ENCODE data around the gene HIP1.
"Not testable (repeated sequence)": the region's sequence is repeated elsewhere in the genome, so short reads cannot be mapped to it uniquely, and the experiment has no call there.

HIP1 gene

DNA sequence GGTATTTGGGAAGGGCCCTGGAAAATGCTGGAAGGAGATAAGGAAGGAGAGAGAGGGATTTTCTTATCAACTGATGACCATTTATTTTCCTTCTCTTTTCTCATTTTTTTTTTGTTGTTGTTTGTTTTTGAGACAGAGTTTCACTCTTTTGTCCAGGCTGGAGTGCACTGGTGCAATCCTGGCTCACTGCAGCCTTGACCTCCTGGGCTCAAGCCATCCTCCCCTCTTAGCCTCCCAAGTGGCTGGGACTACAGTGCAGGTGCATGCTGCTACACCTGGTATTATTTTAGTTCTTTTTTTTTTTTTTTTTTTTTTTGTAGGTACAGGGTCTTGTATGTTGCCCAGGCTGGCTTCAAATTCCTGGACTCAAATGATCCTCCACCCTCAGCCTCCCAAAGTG lies 52.2 kb downstream of the HIP1 start:
- H3K4me3 ChIP-seq (IDR thresholded peaks at IDR 0.05; ENCODE audit: insufficient read depth, low read depth, low read length), result no peak overlapping the region

DNA sequence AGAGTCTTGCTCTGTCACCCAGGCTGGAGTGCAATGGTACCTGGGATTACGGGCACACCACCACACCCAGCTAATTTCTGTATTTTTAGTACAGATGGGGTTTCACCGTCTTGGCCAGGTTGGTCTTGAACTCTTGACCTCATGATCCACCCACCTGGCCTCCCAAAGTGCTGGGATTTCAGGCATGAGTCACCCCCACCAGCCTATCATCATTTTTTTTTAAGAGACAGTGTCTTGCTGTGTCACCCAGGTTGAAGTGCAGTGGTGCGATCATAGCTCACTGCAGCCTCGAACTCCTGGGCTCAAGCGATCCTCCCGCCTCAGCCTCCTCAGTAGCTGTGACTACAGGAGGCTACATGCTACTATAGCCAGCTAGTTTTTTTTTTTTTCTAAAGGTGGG lies 56.7 kb downstream of the HIP1 start:
- H2AFZ ChIP-seq (ENCODE audit: low read depth); H3K27me3 ChIP-seq (ENCODE audit: insufficient read depth, low read depth); H3K27ac ChIP-seq; H3K9ac ChIP-seq; H3K4me3 ChIP-seq (IDR thresholded peaks at IDR 0.05; ENCODE audit: insufficient read depth, low read depth, low read length); H3K36me3 ChIP-seq (ENCODE audit: insufficient read depth); H3K79me2 ChIP-seq (ENCODE audit: insufficient read depth, low read depth); H3K4me2 ChIP-seq; H3K4me1 ChIP-seq (ENCODE audit: low read depth, poor library complexity, severe bottlenecking); H4K20me1 ChIP-seq (ENCODE audit: insufficient read depth): not testable (repeated sequence)

More for the DNA sequence above, 52.2 kb downstream of the HIP1 start:
- Histone ChIP-seq H3K36me3 (ENCODE audit: insufficient read depth) (no peaks in the 10 kb centered on the region), H3K4me1 (ENCODE audit: low read depth, poor library complexity, severe bottlenecking) (no peaks in the 10 kb centered on the region), H3K4me2 (no peak overlapping the region), H3K27ac (no peak overlapping the region), H3K79me2 (ENCODE audit: insufficient read depth, low read depth) (no peaks in the 10 kb centered on the region), H2AFZ (ENCODE audit: low read depth) (no peak overlapping the region), H3K9ac (no peak overlapping the region), H4K20me1 (ENCODE audit: insufficient read depth) (no peaks in the 10 kb centered on the region), H3K27me3 (ENCODE audit: insufficient read depth, low read depth) (no peaks in the 10 kb centered on the region)
- TF ChIP-seq, protein P1, sequence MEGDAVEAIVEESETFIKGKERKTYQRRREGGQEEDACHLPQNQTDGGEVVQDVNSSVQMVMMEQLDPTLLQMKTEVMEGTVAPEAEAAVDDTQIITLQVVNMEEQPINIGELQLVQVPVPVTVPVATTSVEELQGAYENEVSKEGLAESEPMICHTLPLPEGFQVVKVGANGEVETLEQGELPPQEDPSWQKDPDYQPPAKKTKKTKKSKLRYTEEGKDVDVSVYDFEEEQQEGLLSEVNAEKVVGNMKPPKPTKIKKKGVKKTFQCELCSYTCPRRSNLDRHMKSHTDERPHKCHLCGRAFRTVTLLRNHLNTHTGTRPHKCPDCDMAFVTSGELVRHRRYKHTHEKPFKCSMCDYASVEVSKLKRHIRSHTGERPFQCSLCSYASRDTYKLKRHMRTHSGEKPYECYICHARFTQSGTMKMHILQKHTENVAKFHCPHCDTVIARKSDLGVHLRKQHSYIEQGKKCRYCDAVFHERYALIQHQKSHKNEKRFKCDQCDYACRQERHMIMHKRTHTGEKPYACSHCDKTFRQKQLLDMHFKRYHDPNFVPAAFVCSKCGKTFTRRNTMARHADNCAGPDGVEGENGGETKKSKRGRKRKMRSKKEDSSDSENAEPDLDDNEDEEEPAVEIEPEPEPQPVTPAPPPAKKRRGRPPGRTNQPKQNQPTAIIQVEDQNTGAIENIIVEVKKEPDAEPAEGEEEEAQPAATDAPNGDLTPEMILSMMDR (conservative IDR thresholded peaks at IDR 0.05; ENCODE audit: low read depth, low read length), result no peak

DNA sequence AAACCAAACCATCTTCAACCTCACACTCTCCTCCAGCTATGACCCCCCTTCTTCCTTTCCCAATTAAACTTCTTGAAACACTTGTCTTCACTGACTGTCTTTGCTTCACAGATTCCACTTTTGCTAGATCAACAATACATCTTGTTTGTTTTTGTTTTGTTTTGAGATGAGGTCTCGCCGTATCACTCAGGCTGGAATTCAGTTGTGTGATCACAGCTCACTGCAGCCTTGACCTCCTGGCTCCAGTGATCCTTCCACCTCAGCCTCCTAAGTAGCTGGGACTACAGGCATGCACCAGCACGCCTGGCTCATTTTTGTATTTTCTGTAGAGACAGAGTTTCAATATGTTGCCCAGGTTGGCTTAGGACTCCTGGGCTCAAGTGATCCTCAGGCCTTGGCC lies 59.7 kb downstream of the HIP1 start:
- no peaks in the 10 kb centered on the region for H3K27me3 ChIP-seq (ENCODE audit: insufficient read depth, low read depth)
- no peaks in the 10 kb centered on the region for H3K4me1 ChIP-seq (ENCODE audit: low read depth, poor library complexity, severe bottlenecking)
- H3K4me3 ChIP-seq (IDR thresholded peaks at IDR 0.05; ENCODE audit: insufficient read depth, low read depth, low read length), result no peak overlapping the region
- H4K20me1 ChIP-seq (ENCODE audit: insufficient read depth), result no peaks in the 10 kb centered on the region
- no peak overlapping the region for H3K27ac ChIP-seq
- H3K9ac ChIP-seq, result no peak overlapping the region
- H3K4me2 ChIP-seq, result no peak overlapping the region
- TF ChIP-seq, protein P1 (conservative IDR thresholded peaks at IDR 0.05; ENCODE audit: low read depth, low read length), result no peak
- no peaks in the 10 kb centered on the region for H3K79me2 ChIP-seq (ENCODE audit: insufficient read depth, low read depth)
- H3K36me3 ChIP-seq (ENCODE audit: insufficient read depth), result no peaks in the 10 kb centered on the region
- H2AFZ ChIP-seq (ENCODE audit: low read depth), result no peak overlapping the region

DNA sequence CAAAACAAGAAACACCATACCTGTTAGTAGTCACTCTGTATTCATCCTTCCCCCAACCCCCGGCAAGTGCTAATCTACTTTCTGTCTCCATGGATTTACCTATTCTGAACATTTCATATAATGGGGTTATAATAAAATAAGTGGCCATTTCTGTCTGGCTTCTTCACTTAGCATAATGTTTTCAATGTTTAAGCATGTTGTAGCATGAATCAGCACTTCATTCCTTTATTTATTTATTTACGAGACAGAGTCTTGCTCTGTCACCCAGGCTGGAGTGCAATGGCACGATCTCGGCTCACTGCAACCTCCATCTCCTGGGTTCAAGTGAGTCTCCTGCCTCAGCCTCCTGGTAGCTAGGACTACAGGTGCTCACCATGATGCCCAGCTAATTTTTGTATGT lies 69.2 kb downstream of the HIP1 start:
- H2AFZ ChIP-seq (ENCODE audit: low read depth), result no peak overlapping the region
- H3K27ac ChIP-seq, result no peak overlapping the region
- H4K20me1 ChIP-seq (ENCODE audit: insufficient read depth), result no peaks in the 10 kb centered on the region
- no peaks in the 10 kb centered on the region for H3K79me2 ChIP-seq (ENCODE audit: insufficient read depth, low read depth)
- H3K4me2 ChIP-seq, result no peak overlapping the region
- H3K9ac ChIP-seq, result no peak overlapping the region
- no peak overlapping the region for H3K4me3 ChIP-seq (IDR thresholded peaks at IDR 0.05; ENCODE audit: insufficient read depth, low read depth, low read length)
- TF ChIP-seq, protein P1 (conservative IDR thresholded peaks at IDR 0.05; ENCODE audit: low read depth, low read length), result no peak
- no peaks in the 10 kb centered on the region for H3K36me3 ChIP-seq (ENCODE audit: insufficient read depth)
- peaks cover 6% of the 10 kb centered on the region for H3K4me1 ChIP-seq (ENCODE audit: low read depth, poor library complexity, severe bottlenecking)
- H3K27me3 ChIP-seq (ENCODE audit: insufficient read depth, low read depth), result no peaks in the 10 kb centered on the region

DNA sequence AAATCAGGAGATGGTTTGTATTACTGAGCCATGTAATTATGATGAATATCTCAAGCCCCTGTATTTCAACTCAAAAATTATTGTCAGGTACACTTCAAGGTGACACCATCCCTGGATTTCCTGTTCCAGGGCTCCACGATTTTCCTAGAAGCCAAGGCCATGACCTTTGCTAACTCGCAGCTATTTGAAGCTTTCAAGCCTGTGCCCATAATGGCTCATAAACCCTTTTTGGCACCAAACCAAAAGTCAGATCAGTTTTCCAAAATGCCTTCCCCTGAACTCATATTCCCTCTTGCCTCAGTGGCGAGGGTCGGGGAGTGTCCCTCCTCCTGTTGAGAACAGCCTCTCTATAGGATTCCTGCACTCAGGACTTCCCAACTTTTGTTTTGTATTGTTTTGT lies 70.8 kb downstream of the HIP1 start:
- Histone ChIP-seq H3K9ac (no peak overlapping the region), H3K4me1 (ENCODE audit: low read depth, poor library complexity, severe bottlenecking) (peaks cover 23% of the 10 kb centered on the region), H3K4me2 (no peak overlapping the region), H3K36me3 (ENCODE audit: insufficient read depth) (no peaks in the 10 kb centered on the region), H3K79me2 (ENCODE audit: insufficient read depth, low read depth) (no peaks in the 10 kb centered on the region), H3K27me3 (ENCODE audit: insufficient read depth, low read depth) (no peaks in the 10 kb centered on the region), H3K27ac (no peak overlapping the region), H2AFZ (ENCODE audit: low read depth) (no peak overlapping the region), H3K4me3 (IDR thresholded peaks at IDR 0.05; ENCODE audit: insufficient read depth, low read depth, low read length) (no peak overlapping the region), H4K20me1 (ENCODE audit: insufficient read depth) (no peaks in the 10 kb centered on the region)
- TF ChIP-seq, protein P1 (conservative IDR thresholded peaks at IDR 0.05; ENCODE audit: low read depth, low read length), result no peak

All from KMS-11 (cell line).